T-cell (primary cell): ENCODE measurements around the gene TFEB. TPM values are rescaled to one million over a fixed set of nuclear protein-coding genes. Genes with fewer than 3 reads are reported as not detected.

Experiments
- ATAC-seq, 4 experiments: fragments of 200-7000 bp in 3 of 4; fragments of 150-1000 bp in 1 of 4; cut with Tn5 transposase; replicated peaks in 1 of 4; 1 replicate in 3 of 4; 2 replicates in 1 of 4; pipeline ENCODE4 v1.10.0; 2021; ENCODE audit warnings: moderate library complexity in 3 of 4, mild to moderate bottlenecking in 2 of 4, moderate number of reproducible peaks in 1 of 4
- CTCF ChIA-PET, 2 donors: fragments of 300-600 bp; sonication (Branson Sonifier 250); formaldehyde crosslinking; loops; one replicate each; lab custom pipeline; 2022; ENCODE audit warnings: antibody characterized with exemption in 2 of 2; lab: Charles Lee
- POLR2A ChIA-PET, 2 donors: fragments of 300-600 bp; sonication (Branson Sonifier 250); formaldehyde crosslinking; loops; one replicate each; lab custom pipeline; 2022; ENCODE audit warnings: antibody characterized with exemption in 2 of 2; lab: Charles Lee
- DNase-seq, 35 experiments: peaks; one replicate each; pipeline versions ENCODE4 v3.0.0 to v3.0.0-alpha.2; 2013 to 2023
- H3K27ac ChIP-seq: one replicate; pipeline ENCODE4 v1.5.1; 2013; ENCODE audit warnings: low read length
- H3K27me3 ChIP-seq, 2 experiments: replicated peaks in 1 of 2; 1 replicate in 1 of 2; 2 replicates in 1 of 2; pipeline versions ENCODE4 v1.6.1 to v1.7.0; 2013; ENCODE audit warnings: low read length in 1 of 2, mixed read lengths in 1 of 2; ENCODE audit not compliant: control insufficient read depth in 2 of 2, insufficient read depth in 2 of 2; ENCODE audit errors: extremely low read depth in 1 of 2
- H3K36me3 ChIP-seq, 2 donors: 1 replicate in 1 of 2; 2 replicates in 1 of 2; pipeline versions ENCODE4 v1.6.1 to v1.7.0; 2013; ENCODE audit warnings: low read length in 1 of 2; ENCODE audit not compliant: control insufficient read depth in 2 of 2, insufficient read depth in 1 of 2; ENCODE audit errors: extremely low read depth in 1 of 2
- H3K4me1 ChIP-seq, 2 experiments: 1 replicate in 1 of 2; 2 replicates in 1 of 2; pipeline versions ENCODE4 v1.6.1 to v1.7.0; 2013; ENCODE audit warnings: low read length in 2 of 2, mixed read lengths in 1 of 2; ENCODE audit not compliant: insufficient read depth in 2 of 2, control insufficient read depth in 1 of 2; ENCODE audit errors: extremely low read depth in 1 of 2
- H3K4me3 ChIP-seq, 2 donors: 1 replicate in 1 of 2; 2 replicates in 1 of 2; pipeline versions ENCODE4 v1.5.1 to v1.7.0; 2013; ENCODE audit warnings: mild to moderate bottlenecking in 2 of 2, low read length in 1 of 2, moderate library complexity in 1 of 2; ENCODE audit not compliant: control insufficient read depth in 1 of 2; ENCODE audit errors: extremely low read depth in 1 of 2
- H3K9me3 ChIP-seq: 2 replicates; pipeline ENCODE4 v1.7.0; 2013
- H3K27ac Mint-ChIP-seq, 2 donors: one replicate each; pipeline ENCODE4 v1.8.0; 2020 to 2021; ENCODE audit warnings: mild to moderate bottlenecking in 2 of 2, mixed read lengths in 2 of 2
- H3K27me3 Mint-ChIP-seq, 2 donors: one replicate each; pipeline ENCODE4 v1.8.0; 2021 to 2022; ENCODE audit warnings: mixed read lengths in 2 of 2
- H3K36me3 Mint-ChIP-seq: one replicate; pipeline ENCODE4 v1.8.0; 2021; ENCODE audit warnings: mixed read lengths
- H3K4me1 Mint-ChIP-seq, 3 donors: one replicate each; pipeline ENCODE4 v1.8.0; 2020 to 2022; ENCODE audit warnings: mixed read lengths in 3 of 3, mild to moderate bottlenecking in 1 of 3
- H3K4me3 Mint-ChIP-seq, 3 donors: one replicate each; pipeline ENCODE4 v1.8.0; 2020 to 2022; ENCODE audit warnings: mild to moderate bottlenecking in 3 of 3, mixed read lengths in 3 of 3, moderate library complexity in 3 of 3
- H3K9me3 Mint-ChIP-seq, 3 donors: one replicate each; pipeline ENCODE4 v1.8.0; 2020 to 2022; ENCODE audit warnings: mixed read lengths in 3 of 3
- WGBS: methylation state at CpG from one replicate; pipeline ENCODE4 v1.1.5; 2013; ENCODE audit warnings: missing lambda C conversion rate; ENCODE audit not compliant: insufficient coverage; 5-methylcytosine and 5-hydroxymethylcytosine counted together
- total RNA-seq, 35 experiments: library from RNA in 6 of 35; stranded (reverse) in 6 of 35; fragments of 120-200 nt in 1 of 35; gene quantifications; one replicate each; pipeline versions ENCODE4 v1.2.1 to v1.2.4 and lab custom pipeline; 2013 to 2026

The TFEB gene
- total RNA-seq, 5 donors from 2014 or later (not counting 1 experiment from before 2014, with no cell fraction given) = 18.9 to 28.1 (median 19.5) TPM

DNA sequence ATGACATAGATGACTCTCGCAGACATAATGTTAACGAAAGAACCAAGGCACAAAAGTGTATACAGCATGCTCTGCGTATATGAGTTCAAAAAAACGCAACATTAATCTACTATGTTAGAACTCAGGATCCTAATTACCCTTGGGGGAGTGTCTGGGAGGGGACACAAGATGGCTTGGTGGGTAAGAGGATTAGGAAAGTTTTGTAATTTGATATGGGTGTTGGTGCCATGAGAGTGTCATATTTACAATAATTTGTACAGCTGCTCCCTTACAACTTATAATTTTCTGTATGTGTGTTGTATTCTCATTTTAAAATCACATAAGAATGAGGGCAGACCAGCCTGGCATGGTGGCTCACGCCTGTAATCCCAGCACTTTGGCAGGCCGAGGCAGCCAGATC is 38.6 kb downstream of the TFEB start:
- no peak overlapping the region for H3K4me3 Mint-ChIP-seq
- Histone ChIP-seq H3K9me3 (no peaks in the 10 kb centered on the region), H3K27me3 (no peaks in the 10 kb centered on the region), H3K27ac (no peak overlapping the region), H3K4me3 (no peak overlapping the region), H3K4me1 (peaks cover 0 to 4% of the 10 kb centered on the region in 2 experiments), H3K36me3 (no peaks in the 10 kb centered on the region)
- no peak overlapping the region for H3K27ac Mint-ChIP-seq
- CTCF ChIA-PET = interaction anchor here in 1 of 2 donors (0.6 kb wide), 1 partner anchor 330 kb away, joined by 3 read pairs; no protein-coding TSS in a partner anchor
- WGBS = no CpG with 5 or more reads among the region's 6 CpGs
- ATAC-seq (no peak), DNase-seq (no peak)
- no peaks in the 10 kb centered on the region for H3K9me3 Mint-ChIP-seq
- POLR2A ChIA-PET = interaction anchor here in 1 of 2 donors (0.7 kb wide), 1 partner anchor 38 kb away, joined by 6 read pairs; no protein-coding TSS in a partner anchor
- peaks cover 11% of the 10 kb centered on the region for H3K36me3 Mint-ChIP-seq
- no peaks in the 10 kb centered on the region for H3K27me3 Mint-ChIP-seq
- H3K4me1 Mint-ChIP-seq = peaks cover 2 to 7% (median 6%) of the 10 kb centered on the region in 3 donors

DNA sequence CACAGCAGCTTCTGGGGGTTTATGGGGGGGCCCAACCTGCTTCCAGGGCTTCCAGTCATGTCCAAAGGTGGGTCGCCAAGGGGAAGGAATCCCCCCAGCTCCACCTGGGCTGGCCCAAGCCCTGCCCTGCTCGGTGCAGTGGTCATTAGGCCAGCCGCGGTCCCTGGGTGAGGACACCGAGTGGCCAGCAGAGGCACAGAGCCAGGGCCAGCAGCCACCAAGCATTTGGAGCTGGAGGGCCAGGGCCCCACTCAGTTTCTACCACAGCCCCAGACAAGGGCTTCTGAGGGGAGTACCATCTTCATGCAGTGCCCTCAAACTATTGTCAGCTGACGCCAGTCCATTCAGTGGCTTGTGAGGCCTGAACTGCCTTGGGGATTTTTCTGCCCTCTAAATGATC is 39.6 kb downstream of the TFEB start:
- Mint-ChIP-seq H3K4me3 (no peak overlapping the region), H3K27ac (no peak overlapping the region), H3K4me1 (peaks cover 0 to 2% (median 0%) of the 10 kb centered on the region in 3 donors), H3K27me3 (no peaks in the 10 kb centered on the region), H3K9me3 (no peaks in the 10 kb centered on the region), H3K36me3 (peaks cover 14% of the 10 kb centered on the region)
- peaks cover 0 to 4% of the 10 kb centered on the region in 2 experiments for H3K4me1 ChIP-seq
- POLR2A ChIA-PET = no interaction called here
- H3K4me3 ChIP-seq = no peak overlapping the region
- no peak overlapping the region for H3K27ac ChIP-seq
- WGBS = 96% methylated on average over 4 of the region's 6 CpGs
- H3K36me3 ChIP-seq = peaks cover 0 to 2% of the 10 kb centered on the region in 2 donors
- H3K27me3 ChIP-seq = no peaks in the 10 kb centered on the region
- H3K9me3 ChIP-seq = no peaks in the 10 kb centered on the region
- DNase-seq (no peak), ATAC-seq (no peak)
- CTCF ChIA-PET = no interaction called here

DNA sequence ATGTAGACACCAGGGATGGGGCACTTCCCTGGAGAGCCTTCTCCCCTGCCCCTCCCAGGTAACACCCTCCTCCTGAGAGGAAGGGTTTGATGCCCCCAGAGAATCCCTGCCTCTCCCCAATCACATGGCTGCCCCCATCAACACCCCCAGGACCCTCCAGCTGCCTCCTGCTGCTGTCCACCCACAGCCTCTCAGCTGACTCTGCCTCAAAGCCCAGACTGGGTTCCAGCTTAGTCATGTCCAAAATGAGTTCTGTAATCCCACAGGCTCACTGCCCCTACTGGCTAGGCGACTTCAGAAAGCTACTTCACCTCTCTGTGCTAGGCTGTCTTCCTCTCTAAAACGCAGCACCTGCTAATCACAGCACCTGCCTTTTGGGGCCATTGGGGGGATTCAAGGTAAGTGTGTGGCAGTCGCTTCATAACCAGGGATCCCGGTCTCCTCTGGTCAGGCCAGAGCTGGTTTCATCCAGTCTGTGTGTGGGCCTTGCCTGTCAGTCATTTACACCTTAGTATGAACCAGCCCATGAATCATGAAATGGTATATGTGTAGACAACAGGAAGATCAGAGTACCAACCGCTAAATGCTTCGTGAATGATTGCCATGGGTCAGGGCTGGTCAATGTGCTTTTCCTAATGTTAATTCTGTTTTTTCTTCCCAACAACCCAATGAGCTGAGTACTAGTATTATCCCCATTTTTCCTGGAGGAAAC is 40.4 kb downstream of the TFEB start:
- WGBS = 93% methylated on average over 3 of the region's 6 CpGs
- H3K36me3 ChIP-seq = peaks cover 3 to 9% of the 10 kb centered on the region in 2 donors
- DNase-seq (no peak), ATAC-seq (no peak)
- CTCF ChIA-PET = no interaction called here
- Mint-ChIP-seq H3K27me3 (no peaks in the 10 kb centered on the region), H3K9me3 (no peaks in the 10 kb centered on the region), H3K27ac (no peak overlapping the region), H3K4me1 (no peaks in the 10 kb centered on the region), H3K36me3 (peaks cover 14% of the 10 kb centered on the region), H3K4me3 (no peak overlapping the region)
- H3K27ac ChIP-seq = no peak overlapping the region
- H3K4me1 ChIP-seq = peaks cover 0 to 4% of the 10 kb centered on the region in 2 experiments
- POLR2A ChIA-PET = no interaction called here
- H3K9me3 ChIP-seq = no peaks in the 10 kb centered on the region
- no peaks in the 10 kb centered on the region for H3K27me3 ChIP-seq
- no peak overlapping the region for H3K4me3 ChIP-seq

DNA sequence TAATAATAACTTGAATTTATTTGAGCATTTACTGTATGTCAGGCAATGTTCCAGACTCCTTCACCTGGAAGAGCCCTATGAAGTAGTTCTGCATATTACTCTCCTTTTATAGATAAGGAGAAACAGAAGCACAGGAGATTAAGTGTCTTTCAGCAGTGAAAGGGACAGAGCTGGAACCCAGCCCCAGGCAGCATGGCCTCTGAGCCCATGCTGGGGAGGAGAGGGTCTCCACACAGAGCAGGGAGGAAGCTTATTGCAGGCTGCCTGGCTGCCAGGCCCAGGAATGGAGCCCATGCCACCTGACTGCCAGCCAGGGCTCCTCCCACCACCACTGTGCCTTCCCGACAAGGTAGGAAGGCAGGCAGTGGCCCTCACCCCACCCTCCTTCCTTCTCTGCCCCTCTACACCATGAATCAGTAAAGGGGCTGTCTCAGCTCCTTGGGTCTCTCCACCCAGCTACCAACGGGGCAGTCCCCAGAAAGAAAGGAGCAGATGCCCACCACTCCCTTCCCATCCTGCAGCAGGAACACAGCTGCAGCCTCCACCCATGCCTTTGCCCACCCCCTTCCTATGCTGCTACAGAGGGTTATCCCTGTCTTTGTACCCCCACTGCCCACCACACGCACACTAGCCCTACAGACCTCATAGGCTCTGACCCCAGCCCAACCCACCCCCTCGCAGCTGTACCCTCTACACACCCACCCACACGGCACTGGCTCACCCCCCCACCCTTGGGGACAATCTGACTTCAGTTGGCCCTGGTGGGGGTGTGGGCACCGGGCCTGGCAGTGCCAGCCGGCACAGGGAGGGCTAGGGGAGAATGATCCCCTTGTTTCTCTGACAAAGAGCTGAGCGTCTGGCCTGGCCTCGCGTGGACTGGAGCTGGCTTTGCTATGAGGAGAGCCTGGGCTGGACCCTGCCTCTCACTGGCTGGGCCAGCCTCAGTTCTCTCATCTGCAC is 41.8 kb downstream of the TFEB start:
- Mint-ChIP-seq H3K27me3 (no peaks in the 10 kb centered on the region), H3K9me3 (no peaks in the 10 kb centered on the region), H3K27ac (no peak overlapping the region), H3K36me3 (peaks cover 18% of the 10 kb centered on the region), H3K4me3 (no peak overlapping the region), H3K4me1 (no peaks in the 10 kb centered on the region)
- ChIA-PET CTCF (no interaction called here), POLR2A (no interaction called here)
- no peak overlapping the region for H3K27ac ChIP-seq
- H3K4me1 ChIP-seq = no peaks in the 10 kb centered on the region
- ATAC-seq (no peak), DNase-seq (no peak)
- H3K27me3 ChIP-seq = no peaks in the 10 kb centered on the region
- peaks cover 5 to 20% of the 10 kb centered on the region in 2 donors for H3K36me3 ChIP-seq
- 76% methylated on average over 8 of the region's 10 CpGs for WGBS
- no peak overlapping the region for H3K4me3 ChIP-seq
- no peaks in the 10 kb centered on the region for H3K9me3 ChIP-seq

DNA sequence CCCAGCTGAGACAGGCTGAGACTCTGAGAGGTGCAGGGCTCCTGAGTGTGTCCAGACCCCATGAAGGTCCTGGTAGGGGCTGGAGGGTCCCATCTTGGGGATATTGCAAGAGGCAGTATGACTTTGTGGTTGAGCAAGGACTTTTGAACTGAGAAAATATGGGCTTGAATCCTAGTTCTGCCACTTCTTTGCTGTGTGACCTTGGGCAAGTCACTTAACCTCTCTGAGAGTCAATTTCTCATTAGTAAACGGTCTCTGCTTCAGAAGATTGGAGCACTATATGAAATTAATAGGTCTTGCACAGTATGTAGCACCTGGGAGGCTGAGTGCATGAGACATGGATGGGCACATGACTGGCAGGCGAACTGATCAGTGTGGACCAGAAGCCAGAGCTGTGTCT is 42.7 kb downstream of the TFEB start:
- Mint-ChIP-seq H3K9me3 (no peaks in the 10 kb centered on the region), H3K36me3 (peaks cover 12% of the 10 kb centered on the region), H3K27me3 (no peaks in the 10 kb centered on the region), H3K27ac (no peak overlapping the region), H3K4me1 (no peaks in the 10 kb centered on the region), H3K4me3 (no peak overlapping the region)
- ChIA-PET CTCF (no interaction called here), POLR2A (no interaction called here)
- Histone ChIP-seq H3K9me3 (no peaks in the 10 kb centered on the region), H3K4me3 (no peak overlapping the region), H3K4me1 (no peaks in the 10 kb centered on the region), H3K36me3 (peaks cover 5 to 20% of the 10 kb centered on the region in 2 donors), H3K27ac (no peak overlapping the region), H3K27me3 (no peaks in the 10 kb centered on the region)
- no peak for DNase-seq
- WGBS = 76% methylated on average over 2 of the region's 2 CpGs
- no peak for ATAC-seq

DNA sequence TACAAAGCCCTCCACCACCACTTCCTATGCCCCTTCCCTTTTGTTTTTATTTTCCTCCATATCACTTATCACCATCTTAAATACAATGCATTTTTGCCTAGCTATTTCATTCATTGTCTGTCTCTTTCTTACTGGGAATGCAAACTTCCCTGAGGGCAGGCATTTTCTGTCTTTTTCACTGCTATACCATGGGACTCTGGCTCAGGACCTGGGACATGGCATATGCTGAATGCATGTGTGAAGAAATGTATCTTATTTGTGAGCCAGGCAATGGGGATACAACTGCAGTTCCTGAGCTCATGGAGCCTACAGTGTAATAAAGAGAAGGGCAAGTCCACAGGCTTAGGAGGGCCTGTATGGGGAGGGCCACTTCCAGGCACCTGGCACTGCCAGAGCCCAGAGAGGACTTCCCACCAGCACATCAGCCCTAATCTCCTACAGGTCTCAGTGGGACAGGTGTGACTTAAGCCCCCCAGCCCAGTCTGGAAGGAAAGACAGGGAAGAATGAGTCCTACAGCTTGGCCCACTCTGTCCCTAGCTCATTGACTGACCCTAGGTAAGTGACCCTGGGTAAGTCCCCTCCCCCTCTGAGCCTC is 43.2 kb downstream of the TFEB start:
- H3K27ac Mint-ChIP-seq = no peak overlapping the region
- no peak for ATAC-seq
- H3K36me3 ChIP-seq = peaks cover 5 to 21% of the 10 kb centered on the region in 2 donors

More for the DNA sequence above, 43.2 kb downstream of the TFEB start:
- ChIA-PET CTCF (no interaction called here), POLR2A (no interaction called here)
- H3K4me1 ChIP-seq = no peaks in the 10 kb centered on the region
- no peak overlapping the region for H3K4me3 Mint-ChIP-seq
- no peaks in the 10 kb centered on the region for H3K9me3 Mint-ChIP-seq
- DNase-seq = no peak
- no peak overlapping the region for H3K4me3 ChIP-seq
- H3K27me3 ChIP-seq = no peaks in the 10 kb centered on the region
- H3K36me3 Mint-ChIP-seq = peaks cover 16% of the 10 kb centered on the region
- H3K4me1 Mint-ChIP-seq = no peaks in the 10 kb centered on the region
- H3K9me3 ChIP-seq = no peaks in the 10 kb centered on the region
- H3K27ac ChIP-seq = no peak overlapping the region
- H3K27me3 Mint-ChIP-seq = no peaks in the 10 kb centered on the region
